K562 (cell line): Measurements from ENCODE around the gene GNA15. TPM values are rescaled to one million over a fixed set of nuclear protein-coding genes. Genes with fewer than 3 reads are reported as not detected.

Experiments
- ATAC-seq: fragments of 200-7000 bp; cut with Tn5 transposase; 3 replicates; pipeline ENCODE4 v1.9.1; 2020; ENCODE audit warnings: moderate library complexity
- BruUV-seq: library from RNA; stranded (reverse); fragments of 400-500 nt; replicated peaks from 2 replicates; lab custom pipeline; 2021; lab: Mats Ljungman, UMichigan
- CTCF ChIA-PET: fragments of 300-600 bp; formaldehyde crosslinking; extraction: SDS; loops from one replicate; lab custom pipeline; 2021; ENCODE audit warnings: low intra/inter-chr PET ratio; lab: Yijun Ruan, JAX
- POLR2A ChIA-PET: fragments of 300-600, 350-650 bp; sonication (Branson Sonifier 250); formaldehyde crosslinking; extraction: SDS; loops from one replicate; lab custom pipeline; 2021; ENCODE audit warnings: antibody characterized with exemption, inconsistent platforms; lab: Yijun Ruan, JAX
- DNase-seq, 4 experiments: peaks; one replicate each; pipeline versions ENCODE4 v3.0.0 to v3.0.0-alpha.2; 2011 to 2018; ENCODE audit warnings: low spot score in 3 of 4, mixed read lengths in 3 of 4; ENCODE audit errors: extremely low read depth in 1 of 4
- FAIRE-seq: peaks from 2 replicates; lab custom pipeline; 2011; peaks lifted over from hg19 to GRCh38; lab: Jason Lieb, UNC
- H2AFZ ChIP-seq: 2 replicates; pipeline ENCODE4 v1.6.0; 2011; ENCODE audit warnings: low read depth, low read length, control low read depth, inconsistent platforms
- H3K27ac ChIP-seq: fragments of 200-600 bp; 3 replicates; pipeline ENCODE4 v1.8.0; 2011; ENCODE audit warnings: low read depth, mild to moderate bottlenecking, control low read depth, inconsistent platforms, low read length, moderate library complexity, mixed read lengths; ENCODE audit errors: extremely low read depth
- H3K27me3 ChIP-seq, 2 experiments: fragments of 300-600 bp in 1 of 2; 2 replicates in 1 of 2; 3 replicates in 1 of 2; pipeline versions ENCODE4 v1.6.0 to v1.8.0; 2011; ENCODE audit warnings: inconsistent platforms in 2 of 2, low read length in 2 of 2, mild to moderate bottlenecking in 1 of 2, mixed read lengths in 1 of 2, moderate library complexity in 1 of 2; ENCODE audit not compliant: control insufficient read depth in 2 of 2, insufficient read depth in 2 of 2
- H3K36me3 ChIP-seq: fragments of 300-600 bp; 3 replicates; pipeline ENCODE4 v1.8.0; 2011; ENCODE audit warnings: mild to moderate bottlenecking, low read length, inconsistent platforms; ENCODE audit not compliant: control insufficient read depth, insufficient read depth
- H3K4me1 ChIP-seq, 2 experiments: fragments of 200-600 bp in 1 of 2; replicated peaks in 1 of 2; 2 replicates in 1 of 2; 3 replicates in 1 of 2; pipeline versions ENCODE4 v1.5.1 to v1.8.0; 2011; ENCODE audit warnings: inconsistent platforms in 2 of 2, low read length in 2 of 2, mild to moderate bottlenecking in 1 of 2, mixed read lengths in 1 of 2, moderate library complexity in 1 of 2; ENCODE audit not compliant: control insufficient read depth in 2 of 2, insufficient read depth in 2 of 2
- H3K4me2 ChIP-seq: 2 replicates; pipeline ENCODE4 v1.6.1; 2011; ENCODE audit warnings: low read length, control low read depth, inconsistent platforms, mixed read lengths; ENCODE audit not compliant: insufficient read depth
- H3K4me3 ChIP-seq: fragments of 200-600 bp; sonication (generic), shearing (Covaris generic); 2 replicates; pipeline ENCODE4 v1.5.1; 2016; ENCODE audit warnings: control low read depth, inconsistent platforms
- H3K79me2 ChIP-seq: fragments of 200-600 bp; 3 replicates; pipeline ENCODE4 v1.8.0; 2011; ENCODE audit warnings: low read length, inconsistent platforms; ENCODE audit not compliant: control insufficient read depth, insufficient read depth
- H3K9ac ChIP-seq, 2 experiments: 2 replicates each; pipeline versions ENCODE4 v1.6.0 to v1.6.1; 2011; ENCODE audit warnings: low read depth in 2 of 2, low read length in 2 of 2, control low read depth in 1 of 2, inconsistent platforms in 1 of 2, mild to moderate bottlenecking in 1 of 2, mixed read lengths in 1 of 2; ENCODE audit not compliant: insufficient read depth in 1 of 2
- H3K9me1 ChIP-seq: one replicate; pipeline ENCODE4 v1.6.0; 2011; ENCODE audit warnings: inconsistent platforms, mild to moderate bottlenecking, low read length, moderate library complexity; ENCODE audit not compliant: control insufficient read depth, insufficient read depth
- H3K9me3 ChIP-seq: replicated peaks from 2 replicates; pipeline ENCODE4 v1.5.1; 2011; ENCODE audit warnings: low read depth, low read length, inconsistent platforms; ENCODE audit not compliant: control insufficient read depth, insufficient read depth
- H4K20me1 ChIP-seq: replicated peaks from 2 replicates; pipeline ENCODE4 v1.6.1; 2011; ENCODE audit warnings: low read length, inconsistent platforms, mixed read lengths; ENCODE audit not compliant: control insufficient read depth, insufficient read depth
- MEF2A ChIP-seq: IDR thresholded peaks from 2 replicates; pipeline ENCODE4 v1.6.1; 2011; ENCODE audit warnings: low read depth, mild to moderate bottlenecking, low read length, moderate library complexity; ENCODE audit not compliant: control insufficient read depth
- MTF1 ChIP-seq: fragments of 250-450 bp; sonication (Bioruptor Pico); IDR thresholded peaks from 2 replicates; pipeline ENCODE4 v1.9.0; 2021; ENCODE audit warnings: moderate library complexity, mild to moderate bottlenecking, inconsistent platforms, borderline replicate concordance
- RBM22 ChIP-seq: fragments of 200-400 bp; formaldehyde crosslinking; IDR thresholded peaks from 2 replicates; pipeline ENCODE4 v1.6.1; 2018; ENCODE audit warnings: low read length, low read depth; ENCODE audit not compliant: poor library complexity, severe bottlenecking
- ZNF584 ChIP-seq: fragments of 200-800 bp; sonication (Bioruptor generic); IDR thresholded peaks from 2 replicates; pipeline ENCODE4 v1.6.1; 2016; ENCODE audit warnings: low read depth, mild to moderate bottlenecking, missing genetic modification characterization, missing compliant biosample characterization
- WGBS: fragments of 100-300 bp; shearing (Covaris generic); methylation state at CpG from one replicate; pipeline ENCODE4 v1.1.6; 2016; ENCODE audit warnings: low coverage, mixed read lengths; ENCODE audit not compliant: insufficient coverage; ENCODE audit errors: missing lambda C conversion rate; 5-methylcytosine and 5-hydroxymethylcytosine counted together
- in situ Hi-C: fragments of 300-500 bp; cut with MboI; formaldehyde crosslinking; loops from 4 replicates; pipeline ENCODE4 v1.15.0; 2018; ENCODE audit warnings: inconsistent platforms, mixed read lengths
- intact Hi-C: fragments of 100-400 bp; cut with micrococcal nuclease; formaldehyde crosslinking; loops from 2 replicates; pipeline ENCODE4 v1.14.2; 2022
- polyA plus RNA-seq, 8 experiments: library from polyadenylated mRNA; depleted of rRNA in 4 of 8; stranded (reverse) in 5 of 8; unstranded in 3 of 8; fragments of >200 nt; fragmentation: Nextera tagmentation in 2 of 8; fragmentation: Illumina TruSeq in 1 of 8; extraction: Ambion mirVana in 2 of 8; extraction: Trizol in 1 of 8; gene quantifications; 2 replicates each; pipeline versions ENCODE4 v1.2.1 to v1.2.3, GENCODE V29; 2011 to 2014; ENCODE audit warnings: inconsistent platforms in 1 of 8, missing spikeins in 1 of 8
- total RNA-seq, 7 experiments: library from RNA; depleted of rRNA in 6 of 7; stranded (reverse); fragments of >200 nt in 6 of 7; fragmentation: Illumina TruSeq in 2 of 7; extraction: Trizol in 2 of 7; gene quantifications; 2 replicates each; pipeline versions ENCODE4 v1.2.1 to v1.2.3, GENCODE V29; 2011 to 2021; ENCODE audit warnings: low replicate concordance in 1 of 7
- TF ChIP-seq, protein P1 (sequence below): sonication (generic); formaldehyde crosslinking; IDR thresholded peaks from 2 replicates; pipeline ENCODE4 v1.8.0; 2022; ENCODE audit warnings: missing genetic modification reagents, mild to moderate bottlenecking, borderline replicate concordance

GNA15 gene
- total and polyA plus RNA-seq, 9 of the 15 experiments (the other 6 are each of a cell fraction or from before 2014, with no cell fraction given) = 0.03 to 0.24 (median 0.11) TPM; not detected in 1

DNA sequence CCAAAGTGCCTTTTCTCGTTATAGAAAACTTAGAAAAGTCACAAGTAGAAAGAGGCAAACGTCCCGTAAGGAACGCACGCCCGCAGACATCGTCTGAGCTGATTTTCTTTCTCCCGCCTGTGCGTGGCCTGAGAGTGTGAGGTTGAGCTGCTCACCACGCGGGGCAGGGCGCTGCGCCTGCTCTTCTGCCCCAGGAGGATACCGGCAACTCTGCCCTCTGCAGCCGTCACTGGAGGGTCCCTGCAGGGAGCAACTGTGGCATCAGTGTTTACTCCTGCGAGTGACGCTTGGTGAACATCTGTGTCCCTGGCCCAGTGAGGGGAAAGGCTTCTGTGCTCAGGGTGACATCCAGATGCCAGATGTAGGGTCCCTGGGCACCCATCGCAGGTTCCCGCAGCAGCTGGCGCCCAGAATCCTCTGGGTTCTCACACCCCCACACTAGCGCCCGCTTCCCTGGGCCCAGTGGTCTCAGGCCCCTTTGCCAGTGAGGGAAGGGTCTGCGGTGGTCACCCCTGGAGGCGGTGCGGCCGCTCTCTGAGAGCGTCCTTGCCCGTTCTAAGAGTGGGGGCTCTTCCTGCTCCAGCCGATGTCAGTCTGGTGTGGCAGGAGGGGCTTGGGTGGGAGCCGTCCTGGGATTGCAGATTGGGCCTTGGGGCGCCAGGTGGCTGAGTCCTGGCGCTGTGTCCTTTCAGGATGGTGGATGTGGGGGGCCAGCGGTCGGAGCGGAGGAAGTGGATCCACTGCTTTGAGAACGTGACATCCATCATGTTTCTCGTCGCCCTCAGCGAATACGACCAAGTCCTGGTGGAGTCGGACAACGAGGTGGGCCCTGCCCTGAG lies 17.4 kb upstream of the GNA15 start:
- H2AFZ ChIP-seq = no peak overlapping the region
- CTCF ChIA-PET = no interaction called here
- POLR2A ChIA-PET = no interaction called here
- no peaks in the 10 kb centered on the region for H3K9me3 ChIP-seq
- no peak for FAIRE-seq
- H3K27ac ChIP-seq = no peak overlapping the region
- H3K9ac ChIP-seq = no peak overlapping the region
- H3K36me3 ChIP-seq = peaks cover 26% of the 10 kb centered on the region; the same call in 1 of the 3 replicates
- H3K79me2 ChIP-seq = no peaks in the 10 kb centered on the region
- intact Hi-C loops = no loop called here
- H3K4me1 ChIP-seq = peaks cover 0 to 51% of the 10 kb centered on the region in 2 experiments; a peak in 2 of 5 replicates
- no peaks in the 10 kb centered on the region for H3K9me1 ChIP-seq
- H3K4me2 ChIP-seq = no peak overlapping the region
- in situ Hi-C loops = no loop called here
- BruUV-seq = no TSS peak
- no peak overlapping the region for H3K4me3 ChIP-seq
- TF ChIP-seq MTF1 (no peak), RBM22 (peak; percentile 19), ZNF584 (CRISPR knock-in tag) (no peak), MEF2A (no peak)
- TF ChIP-seq, protein P1, sequence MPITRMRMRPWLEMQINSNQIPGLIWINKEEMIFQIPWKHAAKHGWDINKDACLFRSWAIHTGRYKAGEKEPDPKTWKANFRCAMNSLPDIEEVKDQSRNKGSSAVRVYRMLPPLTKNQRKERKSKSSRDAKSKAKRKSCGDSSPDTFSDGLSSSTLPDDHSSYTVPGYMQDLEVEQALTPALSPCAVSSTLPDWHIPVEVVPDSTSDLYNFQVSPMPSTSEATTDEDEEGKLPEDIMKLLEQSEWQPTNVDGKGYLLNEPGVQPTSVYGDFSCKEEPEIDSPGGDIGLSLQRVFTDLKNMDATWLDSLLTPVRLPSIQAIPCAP (CRISPR knock-in tag) = no peak
- no peak for DNase-seq
- H3K27me3 ChIP-seq = no peaks in the 10 kb centered on the region
- 94% methylated on average over 35 of the region's 42 CpGs for WGBS
- no peak for ATAC-seq
- H4K20me1 ChIP-seq = no peaks in the 10 kb centered on the region
